GM18867 (cell line): ENCODE results near the gene CHMP6.

ENCODE experiments used
- ATAC-seq: cut with Tn5 transposase; IDR thresholded peaks from one replicate; pipeline ENCODE4 v1.9.1; 2021; ENCODE audit warnings: mild to moderate bottlenecking, moderate library complexity; ENCODE audit not compliant: unreplicated experiment

Gene CHMP6

DNA sequence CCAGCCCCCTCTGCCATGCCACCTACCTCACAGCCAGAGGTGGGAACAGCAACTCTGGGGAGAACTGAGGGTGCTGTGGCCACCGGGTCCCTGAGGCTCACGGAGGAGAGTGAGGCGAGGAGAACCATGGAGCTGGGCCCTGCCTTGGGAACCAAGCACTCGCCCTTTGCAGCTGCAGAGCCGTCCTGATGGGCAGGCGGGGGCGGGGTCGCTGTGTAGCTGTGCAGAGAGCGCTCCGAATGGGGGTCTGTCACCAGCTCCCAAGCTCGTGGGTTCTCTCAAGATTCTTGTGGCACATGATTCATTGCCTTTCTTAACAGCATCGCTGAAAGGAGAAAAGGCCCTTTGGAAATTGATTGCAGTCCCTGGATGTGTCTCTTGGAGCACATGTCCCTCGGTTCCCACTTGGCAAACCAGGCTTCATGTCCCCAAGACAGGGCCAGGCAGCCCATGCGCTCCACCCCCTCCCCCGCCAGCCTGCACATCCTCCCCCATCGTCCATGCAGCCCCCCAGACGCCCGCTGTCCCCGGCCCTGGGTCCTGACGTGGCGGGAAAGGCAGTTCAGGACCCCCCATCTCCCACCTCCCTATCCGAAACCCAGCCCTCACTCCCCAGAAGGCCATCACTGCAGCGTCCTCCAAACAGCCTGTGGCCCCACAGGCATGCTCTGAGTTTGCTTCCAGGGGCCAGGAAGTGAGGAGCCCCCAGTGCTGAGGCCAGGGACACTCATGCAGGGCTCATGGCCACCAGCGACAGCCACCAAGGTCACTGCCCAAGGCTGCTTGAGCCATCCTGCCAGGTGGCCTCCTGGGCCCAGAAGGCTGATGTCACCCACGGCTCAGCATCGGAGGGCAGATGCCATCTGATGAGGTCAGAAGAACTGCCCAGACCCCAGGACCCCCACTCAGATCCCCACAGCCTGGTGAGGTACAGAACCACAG, 20.6 kb upstream of the CHMP6 start:
- ATAC-seq: no peak

DNA sequence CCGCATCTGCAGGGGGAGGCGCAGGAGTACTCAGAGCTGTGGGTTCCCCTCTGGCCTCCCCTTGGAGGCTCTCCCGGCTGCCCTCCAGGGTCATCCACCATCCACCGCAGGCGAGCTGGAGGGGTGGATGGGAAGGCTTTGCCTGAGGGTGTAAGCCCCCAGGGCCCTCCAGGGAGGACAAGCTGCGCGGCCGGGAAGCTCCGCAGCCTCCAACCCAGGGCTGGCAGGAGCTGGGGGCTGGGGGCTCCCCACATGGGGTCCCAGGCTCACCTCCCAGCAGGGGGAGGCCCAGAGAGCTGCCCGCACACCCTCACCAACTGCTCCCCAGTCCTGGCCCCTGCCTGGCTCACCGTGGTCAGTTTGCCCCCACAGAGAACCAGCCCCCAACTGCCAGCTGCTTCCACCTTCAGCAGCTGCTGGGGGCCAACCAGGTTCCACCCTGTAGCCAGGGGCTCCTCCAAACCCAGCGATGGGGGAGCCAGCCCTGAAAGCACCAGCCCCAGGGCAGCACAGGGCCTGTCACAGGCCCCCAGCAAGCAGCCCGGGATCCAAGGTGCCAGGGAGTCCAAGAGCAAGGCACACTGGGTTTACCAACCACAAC, 19.8 kb upstream of the CHMP6 start:
- ATAC-seq: no peak

DNA sequence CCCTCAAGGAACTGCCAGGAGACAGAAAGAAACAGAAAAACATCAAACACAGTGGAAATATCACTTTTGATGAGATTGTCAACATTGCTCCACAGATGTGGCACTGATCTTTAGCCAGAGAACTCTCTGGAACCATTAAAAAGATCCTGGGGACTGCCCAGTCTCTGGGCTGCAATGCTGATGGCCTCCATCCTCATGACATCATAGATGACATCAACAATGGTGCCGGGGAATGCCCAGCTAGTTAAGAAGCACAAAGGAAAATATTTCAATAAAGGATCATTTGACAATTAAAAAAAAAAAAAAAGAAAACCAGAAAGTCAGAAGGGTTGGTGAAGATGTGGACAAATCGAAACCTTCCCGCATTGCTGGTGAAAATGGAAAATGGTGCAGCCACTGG, 14.9 kb upstream of the CHMP6 start:
- no peak for ATAC-seq

DNA sequence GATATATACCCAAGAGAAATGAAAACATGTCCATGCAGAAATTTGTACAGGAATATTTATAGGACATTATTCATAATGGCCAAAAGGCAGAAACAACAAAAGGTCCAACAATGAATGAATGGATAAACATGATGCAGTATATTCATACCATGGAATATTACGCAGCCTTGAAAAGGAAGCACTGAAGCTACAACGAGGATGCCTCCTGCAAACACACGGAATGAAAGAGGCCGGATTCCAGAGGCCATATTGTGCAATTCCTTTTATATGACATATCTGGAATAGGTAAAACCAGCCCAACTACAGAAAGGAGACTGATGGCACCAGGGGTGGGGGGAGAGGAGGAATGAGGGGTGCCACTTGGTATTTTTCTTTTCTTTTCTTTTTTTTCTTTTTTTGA, 14.5 kb upstream of the CHMP6 start:
- ATAC-seq: no peak

DNA sequence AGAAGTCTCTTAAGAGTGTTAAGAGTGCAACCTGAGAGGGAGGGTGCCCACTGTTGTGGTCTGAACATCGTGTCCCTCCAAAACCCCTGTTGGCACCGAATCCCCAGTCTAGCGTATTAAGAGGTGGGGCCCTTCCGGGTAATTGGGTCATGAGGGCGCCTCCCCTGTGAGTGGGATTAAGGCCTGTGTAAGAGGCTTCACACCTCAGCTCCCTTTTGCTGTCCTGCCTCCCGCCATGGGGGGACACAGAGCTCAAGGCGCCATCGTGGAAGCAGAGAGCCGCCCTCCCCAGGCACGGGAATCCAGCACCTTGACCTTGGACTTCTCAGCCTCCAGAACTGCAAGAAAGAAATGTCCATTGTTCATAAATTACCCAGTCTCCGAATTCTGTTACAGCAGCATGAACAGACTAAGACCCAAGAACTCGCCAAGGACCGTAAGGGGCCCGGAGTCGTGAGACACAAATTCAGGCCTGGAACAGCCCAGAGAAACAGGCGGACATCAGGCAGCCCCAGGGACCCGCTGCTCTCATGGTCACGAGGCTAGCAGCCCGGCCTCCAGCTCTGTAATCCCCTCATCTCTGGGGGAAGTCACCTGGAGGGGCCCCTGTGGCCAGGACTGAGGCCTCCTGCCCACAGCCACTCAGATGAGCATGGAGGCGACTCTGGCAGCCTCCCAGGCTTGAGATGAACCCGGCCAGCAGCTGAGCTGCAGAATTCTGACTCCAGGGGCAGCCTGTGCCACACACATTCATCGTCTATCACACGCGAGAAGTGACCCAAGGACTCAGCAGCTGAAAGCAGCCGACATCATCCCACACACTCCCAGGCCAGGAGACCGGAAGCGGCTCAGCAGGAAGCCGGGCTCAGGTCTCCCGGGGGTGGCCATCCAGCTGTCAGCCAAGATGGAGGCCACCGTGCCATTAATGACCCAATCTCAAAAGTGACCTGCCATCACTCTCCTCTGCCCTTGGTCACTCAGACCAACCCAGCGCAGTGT, 12.8 kb upstream of the CHMP6 start:
- no peak for ATAC-seq

DNA sequence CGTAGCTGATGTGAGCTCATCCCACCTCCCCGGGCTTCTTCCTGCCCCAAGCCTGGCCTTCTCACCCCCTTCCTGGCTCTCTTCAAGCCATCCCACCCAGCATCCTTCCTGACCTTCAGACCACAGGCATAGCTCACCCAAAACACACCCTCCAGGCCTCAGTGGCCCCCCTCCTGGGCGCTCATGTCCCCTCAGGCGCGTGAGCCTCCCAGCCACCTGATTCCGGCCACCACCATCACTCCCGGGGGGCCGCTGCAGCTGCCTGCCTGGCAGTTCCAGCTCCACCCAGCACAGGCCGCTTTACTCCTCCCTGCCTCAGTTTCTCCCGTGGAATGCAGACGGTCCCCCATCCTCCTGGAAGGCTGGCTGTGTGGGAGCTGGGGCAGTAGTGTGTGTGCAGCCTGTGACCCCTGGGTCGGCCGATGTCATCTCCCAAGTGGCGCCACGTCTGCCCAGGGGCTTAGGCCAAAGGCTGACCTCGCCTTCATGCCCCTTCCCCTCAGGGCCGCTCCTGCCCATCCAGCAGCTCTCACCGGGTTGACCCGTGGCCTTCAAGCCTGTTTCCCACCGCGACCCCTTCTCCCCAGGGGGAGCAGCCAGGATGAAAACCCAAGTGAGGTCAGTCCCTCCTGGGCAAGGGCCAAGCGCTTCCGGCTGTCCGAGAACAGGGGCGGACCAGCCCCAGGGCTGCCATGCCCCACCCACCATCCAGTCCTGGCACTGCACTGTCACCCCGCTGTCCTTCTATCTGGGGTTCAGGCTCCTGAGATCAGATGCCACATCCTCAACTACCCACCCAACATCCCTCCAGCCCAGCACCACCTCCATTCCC, 11.9 kb upstream of the CHMP6 start:
- ATAC-seq: no peak

DNA sequence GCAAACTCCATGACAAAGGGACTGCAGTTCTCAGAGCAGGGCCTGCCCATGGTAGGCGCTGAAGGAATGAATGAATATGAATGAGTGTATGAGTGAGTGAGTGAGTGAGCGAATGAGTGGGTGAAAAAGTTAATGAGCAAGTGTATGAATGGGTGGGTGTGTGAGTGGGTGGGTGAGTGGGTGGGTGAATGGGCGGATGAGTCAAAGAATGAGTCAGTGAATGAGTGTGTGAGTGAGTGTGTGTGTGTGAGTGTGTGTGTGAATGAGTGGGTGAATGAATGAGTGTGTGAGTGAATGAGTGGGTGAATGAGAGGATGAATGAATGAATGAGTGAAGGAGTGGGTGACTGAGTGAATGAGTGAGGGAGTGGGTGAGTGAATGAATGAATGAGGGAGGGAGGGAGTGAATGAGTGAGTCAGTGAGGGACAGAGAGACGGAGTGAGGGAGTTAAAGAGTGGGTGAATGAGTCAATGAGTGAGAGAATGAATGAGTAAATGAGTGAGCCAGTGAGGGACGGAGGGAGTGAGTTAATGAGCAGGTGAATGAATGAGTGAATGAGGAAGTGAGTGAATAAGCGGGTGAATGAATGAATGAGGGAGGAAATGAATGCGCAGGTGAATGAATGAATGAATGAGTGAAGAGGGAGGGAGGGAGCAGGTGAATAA, 11.1 kb upstream of the CHMP6 start:
- ATAC-seq: no peak

DNA sequence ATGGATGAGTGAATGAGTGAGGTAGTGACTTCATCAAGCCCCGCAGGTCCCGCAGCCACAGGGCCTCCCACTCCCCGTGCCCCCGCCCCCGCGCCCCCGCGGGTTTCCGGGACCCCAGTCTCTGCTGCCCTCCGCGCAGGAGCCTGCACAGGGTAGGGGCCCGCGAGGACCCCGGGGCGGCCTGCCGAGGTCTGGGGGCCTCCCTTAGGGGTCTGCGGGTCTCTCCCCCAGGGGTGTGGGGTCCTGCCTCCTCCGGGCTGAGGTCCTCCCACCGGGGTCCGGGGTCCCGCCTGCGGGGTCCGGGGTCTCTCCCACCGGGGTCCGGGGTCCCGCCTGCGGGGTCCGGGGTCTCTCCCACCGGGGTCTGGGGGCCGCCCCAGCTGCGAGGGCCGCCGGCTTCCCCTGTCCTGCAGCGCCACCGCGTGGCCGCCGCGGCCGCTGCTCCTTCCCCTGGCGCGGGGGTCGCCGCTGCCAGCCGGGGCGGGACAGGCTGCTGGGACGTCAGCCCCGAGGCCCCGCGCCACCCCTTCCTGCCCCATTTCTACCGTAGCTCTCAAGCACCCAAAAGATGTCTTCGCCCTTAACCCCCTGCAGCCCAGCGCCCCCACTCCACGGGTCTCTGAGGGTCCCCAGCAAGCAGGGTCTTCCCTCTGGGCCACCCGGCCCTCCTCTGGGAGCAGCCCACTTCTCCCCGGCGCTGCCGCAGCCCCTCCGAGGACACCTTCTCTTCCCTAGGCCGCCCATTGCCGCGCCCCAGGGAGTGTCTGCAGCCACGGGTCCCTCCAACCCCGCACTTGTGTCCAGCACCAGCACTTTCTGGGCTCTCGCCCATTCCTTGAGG, 10.4 kb upstream of the CHMP6 start:
- ATAC-seq: no peak

DNA sequence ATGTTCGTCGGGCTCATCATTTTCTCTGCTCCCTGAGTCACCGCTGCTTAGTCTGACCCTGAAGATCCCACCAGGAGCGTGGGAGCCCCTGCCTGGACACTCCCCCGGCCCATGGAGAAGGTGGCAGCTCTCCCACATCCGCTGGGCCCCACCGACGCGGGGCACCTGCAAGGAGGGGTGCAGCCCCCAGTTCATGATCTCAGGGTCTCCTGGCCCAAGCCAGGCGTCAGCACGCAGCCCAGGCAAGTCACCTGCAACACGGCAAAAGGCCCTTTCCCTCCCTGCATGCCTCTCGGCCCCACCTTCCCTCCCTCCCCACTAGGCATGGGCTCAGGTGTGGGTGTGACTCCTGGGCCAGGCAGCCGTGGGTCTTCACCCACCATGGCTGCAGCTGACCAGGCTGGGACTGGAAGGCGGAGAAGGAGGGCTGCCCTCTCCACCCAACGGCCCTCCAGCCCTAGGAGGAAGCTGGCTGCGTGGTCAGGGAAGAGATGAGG, 9.7 kb upstream of the CHMP6 start:
- ATAC-seq: no peak

DNA sequence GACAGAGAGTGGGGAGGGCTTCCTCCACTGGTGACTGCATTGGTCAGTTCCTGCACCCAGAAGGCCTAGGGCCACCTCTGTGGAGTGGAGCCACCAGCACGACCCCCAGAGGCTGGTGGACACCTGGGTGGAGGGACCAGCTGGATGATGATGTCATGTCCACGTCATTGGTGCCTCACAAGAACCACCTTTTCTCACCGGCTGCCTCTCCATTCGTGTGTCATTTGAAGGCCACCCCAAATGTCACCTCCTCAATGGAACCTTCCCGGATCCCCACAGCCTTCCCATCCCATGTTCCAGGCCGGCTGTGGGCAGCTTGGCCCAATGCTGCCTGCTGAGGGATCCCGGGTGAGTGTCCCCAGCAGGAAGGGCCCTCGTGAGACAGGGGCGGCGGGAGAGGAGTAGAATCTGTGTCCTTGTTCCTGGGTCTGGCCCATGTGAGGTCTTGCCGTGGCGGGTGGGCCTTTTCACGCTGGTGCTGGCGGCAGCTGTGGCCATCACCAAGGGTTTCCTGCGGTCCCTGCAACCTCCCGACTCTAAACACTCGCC, 9.1 kb upstream of the CHMP6 start:
- ATAC-seq: no peak

DNA sequence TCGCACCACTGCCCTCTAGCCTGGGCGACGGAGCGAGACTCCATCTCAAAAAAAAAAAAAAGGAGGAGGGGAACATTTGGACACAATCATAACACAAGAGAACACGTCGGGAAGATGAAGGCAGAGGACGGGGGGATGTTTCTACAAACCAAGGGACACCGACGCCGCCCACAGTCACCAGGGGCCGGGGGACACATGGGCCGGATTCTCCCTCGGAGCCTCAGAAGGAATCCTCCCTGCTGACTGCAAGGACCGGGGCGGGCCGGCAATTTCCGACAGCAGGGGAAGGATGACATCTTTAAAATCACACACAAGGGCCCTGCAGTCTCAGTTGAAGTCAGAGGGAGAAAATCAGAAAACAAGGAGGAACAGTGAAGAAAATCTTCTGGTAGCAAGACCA, 8.1 kb upstream of the CHMP6 start:
- no peak for ATAC-seq

DNA sequence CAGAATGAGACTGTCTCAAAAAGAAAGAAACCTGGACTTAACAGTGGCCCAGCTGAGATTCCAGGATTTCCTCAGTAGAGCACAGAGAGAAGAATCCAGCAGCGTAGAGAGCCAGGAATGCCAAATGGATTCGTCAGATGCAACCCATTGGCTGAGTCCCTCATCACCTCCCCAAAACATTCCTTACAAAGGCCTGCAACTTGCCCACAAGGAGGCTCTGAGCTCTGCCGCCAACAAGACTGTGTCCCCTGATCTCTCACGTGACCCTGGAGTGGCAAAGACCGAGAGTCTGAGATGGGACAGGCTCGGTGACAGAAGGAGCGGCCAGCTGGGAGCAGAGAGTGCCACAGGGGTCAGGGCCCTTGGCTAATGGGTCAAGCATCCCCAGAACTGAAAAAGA, 6.9 kb upstream of the CHMP6 start:
- ATAC-seq: no peak

DNA sequence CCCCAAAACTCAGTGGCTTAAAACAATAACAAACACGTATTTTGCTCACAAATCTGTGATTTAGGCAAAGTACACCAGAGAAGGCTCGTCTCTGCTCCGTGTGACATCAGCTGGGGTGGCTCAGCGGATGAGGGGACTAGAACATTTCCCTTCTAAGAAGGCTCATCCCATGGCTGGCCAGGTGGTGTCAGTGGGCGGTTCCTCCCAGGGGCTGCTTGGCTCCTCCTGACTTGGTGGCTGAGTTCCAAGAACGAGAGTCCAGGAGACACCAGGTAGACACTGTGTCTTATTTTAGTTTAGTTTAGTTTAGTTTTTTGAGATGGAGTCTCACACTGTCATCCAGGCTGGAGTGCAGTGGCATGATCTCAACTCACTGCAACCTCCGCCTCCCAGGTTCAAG, 5.6 kb upstream of the CHMP6 start:
- ATAC-seq: no peak

DNA sequence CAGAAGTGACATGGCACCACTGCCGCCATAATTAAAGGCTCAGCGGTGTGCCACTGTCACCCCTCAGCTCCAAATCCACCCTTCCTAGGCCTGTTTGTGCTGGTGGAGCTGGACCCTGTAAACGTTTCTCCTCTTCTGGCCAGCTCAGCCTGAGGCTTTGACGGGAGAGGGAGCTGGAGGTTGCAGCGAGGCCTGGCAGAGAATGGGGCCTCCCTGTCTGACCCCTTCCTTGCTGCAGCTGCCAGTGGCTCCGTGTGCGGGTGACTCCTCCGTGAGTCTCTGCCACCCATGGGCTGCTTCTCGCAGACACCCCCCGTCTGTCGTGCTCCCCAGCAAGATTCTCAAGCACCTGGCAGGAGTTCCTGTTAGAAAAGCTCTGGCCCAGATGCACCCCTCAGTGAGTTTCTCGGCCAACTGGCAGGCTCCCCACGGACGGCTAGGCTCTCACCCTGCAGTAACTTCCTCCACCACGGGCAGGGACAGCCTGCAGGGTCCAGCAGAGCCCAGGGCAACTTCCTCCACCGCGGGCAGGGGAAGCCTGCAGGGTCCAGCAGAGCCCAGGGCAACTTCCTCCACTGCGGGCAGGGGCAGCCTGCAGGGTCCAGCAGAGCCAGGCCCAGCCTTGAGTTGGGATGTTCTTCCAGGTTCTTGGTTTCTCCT, 4.7 kb upstream of the CHMP6 start:
- ATAC-seq: no peak

DNA sequence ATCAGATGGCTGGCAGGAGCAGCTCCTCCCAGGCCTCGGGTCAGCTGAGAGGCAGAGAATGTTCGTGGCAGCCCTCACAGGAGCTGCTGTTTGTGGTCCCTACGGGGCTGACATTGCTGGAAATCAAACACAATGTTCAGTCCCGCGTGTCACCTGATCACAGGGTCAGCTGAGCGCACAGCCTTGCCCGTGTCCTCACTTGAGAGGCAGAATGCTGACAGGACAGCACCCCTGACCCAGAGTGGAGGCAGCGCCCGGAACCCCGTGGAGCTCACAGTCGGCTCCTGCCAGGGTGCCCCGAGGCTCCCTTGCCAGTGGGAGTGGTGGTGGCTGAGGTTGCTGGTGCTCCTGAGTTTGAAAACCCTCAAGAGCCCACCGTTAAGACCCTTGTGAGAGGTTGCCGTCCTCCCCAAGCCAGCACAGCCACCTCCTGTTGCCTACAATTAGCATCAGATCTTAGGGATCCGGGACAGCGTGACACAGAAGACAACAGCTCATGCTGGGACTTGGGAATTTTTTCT, 3.6 kb upstream of the CHMP6 start:
- ATAC-seq: no peak

DNA sequence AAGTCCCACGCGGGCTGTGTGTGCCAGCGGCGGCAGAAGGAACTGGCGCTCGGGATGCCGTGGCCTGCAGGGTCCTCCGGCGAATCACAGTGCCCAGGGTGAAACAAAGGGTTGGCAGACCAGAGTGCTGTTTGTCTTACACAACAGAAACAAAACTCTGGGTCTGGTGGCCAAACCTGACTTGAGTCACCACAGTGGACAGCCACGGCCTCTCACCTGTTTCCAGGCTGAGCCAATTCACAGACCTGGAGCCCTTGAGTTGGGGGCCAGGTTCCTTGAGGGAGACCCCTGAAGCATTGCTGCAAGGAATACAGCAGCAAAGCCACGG, 2.1 kb upstream of the CHMP6 start:
- ATAC-seq: no peak

DNA sequence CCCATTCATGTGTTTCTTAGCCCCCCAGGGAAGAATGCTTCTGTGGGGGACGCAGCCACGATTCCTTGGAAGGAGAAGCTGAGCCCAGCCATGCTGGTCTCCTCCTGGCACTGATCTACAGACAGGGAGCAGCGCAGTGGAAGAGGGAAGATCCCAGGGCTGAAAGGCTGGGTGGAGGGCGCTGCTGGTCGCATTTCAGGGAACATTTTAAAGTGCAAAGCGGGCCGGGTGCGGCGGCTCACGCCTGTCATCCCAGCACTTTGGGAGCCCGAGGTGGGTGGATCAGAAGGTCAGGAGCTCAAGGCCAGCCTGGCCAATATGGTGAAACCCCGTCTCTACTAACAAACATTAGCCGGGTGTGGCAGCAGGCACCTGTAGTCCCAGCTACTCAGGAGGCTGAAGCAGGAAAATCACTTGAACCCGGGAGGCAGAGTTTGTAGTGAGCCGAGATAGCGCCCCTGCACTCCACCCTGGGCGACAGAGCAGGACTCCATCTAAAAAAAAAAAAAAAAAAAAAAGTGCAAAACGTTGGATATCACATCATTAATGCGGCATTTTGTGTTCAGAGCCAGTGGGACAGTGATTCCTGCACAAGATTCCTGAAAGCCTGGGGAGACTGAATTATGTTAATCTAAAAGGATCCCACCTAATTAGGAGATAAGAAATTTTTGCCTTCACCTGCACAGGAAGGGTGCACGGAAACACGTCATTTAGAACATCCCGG, 558 bp upstream of the CHMP6 start:
- ATAC-seq: peak; percentile 12
